Measurements from ENCODE around the gene SLC44A1.

- no peak for TF ChIP-seq POLR2AphosphoS5 (IDR thresholded peaks at IDR 0.05)
- TF ChIP-seq CTCF (IDR thresholded peaks at IDR 0.05): no peak
- no peak for TF ChIP-seq POLR2A (IDR thresholded peaks at IDR 0.05)
Measured at GRCh38 chr9:105248691-105249090, 4.2 kb downstream of the SLC44A1 start.

Data from upper lobe of left lung (tissue), 4 donors.